ENCODE data around the gene TRPM2.

- TF ChIP-seq POLR2A (IDR thresholded peaks at IDR 0.05; ENCODE audit: extremely low read depth, insufficient read length): no peak
- TF ChIP-seq CTCF (IDR thresholded peaks at IDR 0.05; ENCODE audit: low read depth, low read length): peak; percentile 50
- peak; percentile 26; the same call in 1 of the 2 replicates for TF ChIP-seq MAX (IDR thresholded peaks at IDR 0.05; ENCODE audit: low read depth, low read length)
Observed at GRCh38 chr21:44327603-44327974, 25.8 kb upstream of the TRPM2 start.

Measured in NB4 (cell line).